ENCODE data around the gene LCN12.

The LCN12 gene

GRCh38 chr9:136977649-136978072 is 25.6 kb downstream of the LCN12 start:
- Mint-ChIP-seq H3K36me3 (ENCODE audit: low read depth) (no peaks in the 10 kb centered on the region), H3K4me3 (no peak overlapping the region), H3K27ac (no peak overlapping the region), H3K27me3 (ENCODE audit: low read depth) (peaks cover 9% of the 10 kb centered on the region), H3K9me3 (no peaks in the 10 kb centered on the region), H3K4me1 (ENCODE audit: low read depth) (peaks cover 3% of the 10 kb centered on the region)

- H3K9me3 Mint-ChIP-seq: no peaks in the 10 kb centered on the region
- no peak overlapping the region for H3K27ac Mint-ChIP-seq
- H3K4me1 Mint-ChIP-seq (ENCODE audit: low read depth): peaks cover 3% of the 10 kb centered on the region
- no peak overlapping the region for H3K4me3 Mint-ChIP-seq
- H3K27me3 Mint-ChIP-seq (ENCODE audit: low read depth): peaks cover 9% of the 10 kb centered on the region
- no peaks in the 10 kb centered on the region for H3K36me3 Mint-ChIP-seq (ENCODE audit: low read depth)
Measured at GRCh38 chr9:136978073-136978864, 26.2 kb downstream of the LCN12 start.

- Mint-ChIP-seq H3K4me1 (ENCODE audit: low read depth) (peaks cover 3% of the 10 kb centered on the region), H3K27ac (no peak overlapping the region), H3K36me3 (ENCODE audit: low read depth) (no peaks in the 10 kb centered on the region), H3K9me3 (no peaks in the 10 kb centered on the region), H3K4me3 (no peak overlapping the region), H3K27me3 (ENCODE audit: low read depth) (peaks cover 13% of the 10 kb centered on the region)
Measured at GRCh38 chr9:136978865-136979544, 26.9 kb downstream of the LCN12 start.

GRCh38 chr9:136979769-136980587 is 27.9 kb downstream of the LCN12 start:
- no peak overlapping the region for H3K27ac Mint-ChIP-seq
- no peaks in the 10 kb centered on the region for H3K9me3 Mint-ChIP-seq
- H3K4me3 Mint-ChIP-seq: no peak overlapping the region
- H3K4me1 Mint-ChIP-seq (ENCODE audit: low read depth): peaks cover 3% of the 10 kb centered on the region
- peaks cover 15% of the 10 kb centered on the region for H3K27me3 Mint-ChIP-seq (ENCODE audit: low read depth)
- no peaks in the 10 kb centered on the region for H3K36me3 Mint-ChIP-seq (ENCODE audit: low read depth)

- H3K4me1 Mint-ChIP-seq (ENCODE audit: low read depth): no peaks in the 10 kb centered on the region
- no peaks in the 10 kb centered on the region for H3K36me3 Mint-ChIP-seq (ENCODE audit: low read depth)
- no peaks in the 10 kb centered on the region for H3K9me3 Mint-ChIP-seq
- H3K27me3 Mint-ChIP-seq (ENCODE audit: low read depth): peaks cover 15% of the 10 kb centered on the region
- H3K27ac Mint-ChIP-seq: no peak overlapping the region
- no peak overlapping the region for H3K4me3 Mint-ChIP-seq
Measured at GRCh38 chr9:136980669-136981478, 28.8 kb downstream of the LCN12 start.

GRCh38 chr9:136981588-136982231 is 29.6 kb downstream of the LCN12 start:
- Mint-ChIP-seq H3K4me3 (no peak overlapping the region), H3K27me3 (ENCODE audit: low read depth) (peaks cover 16% of the 10 kb centered on the region), H3K27ac (no peak overlapping the region), H3K36me3 (ENCODE audit: low read depth) (no peaks in the 10 kb centered on the region), H3K9me3 (no peaks in the 10 kb centered on the region), H3K4me1 (ENCODE audit: low read depth) (no peaks in the 10 kb centered on the region)

GRCh38 chr9:136982232-136983051 is 30.4 kb downstream of the LCN12 start, which contains the start of gene LCNL1:
Gene LCNL1, plus strand, starts transcription at chr9:136982993. Its CDS starts 594 bp downstream, at chr9:136983587.
- no peaks in the 10 kb centered on the region for H3K36me3 Mint-ChIP-seq (ENCODE audit: low read depth)
- H3K4me1 Mint-ChIP-seq (ENCODE audit: low read depth): no peaks in the 10 kb centered on the region
- H3K4me3 Mint-ChIP-seq: no peak within 1 kb of the TSS
- H3K27ac Mint-ChIP-seq: no peak within 1 kb of the TSS
- peaks cover 21% of the 10 kb centered on the region for H3K27me3 Mint-ChIP-seq (ENCODE audit: low read depth)
- H3K9me3 Mint-ChIP-seq: no peaks in the 10 kb centered on the region

GRCh38 chr9:136983167-136983566 is 31.1 kb downstream of the LCN12 start:
- Mint-ChIP-seq H3K4me1 (ENCODE audit: low read depth) (no peaks in the 10 kb centered on the region), H3K4me3 (no peak overlapping the region), H3K27ac (no peak overlapping the region), H3K36me3 (ENCODE audit: low read depth) (no peaks in the 10 kb centered on the region), H3K9me3 (no peaks in the 10 kb centered on the region), H3K27me3 (ENCODE audit: low read depth) (peaks cover 28% of the 10 kb centered on the region)

- Mint-ChIP-seq H3K36me3 (ENCODE audit: low read depth) (no peaks in the 10 kb centered on the region), H3K4me3 (no peak overlapping the region), H3K27ac (no peak overlapping the region), H3K27me3 (ENCODE audit: low read depth) (peaks cover 31% of the 10 kb centered on the region), H3K4me1 (ENCODE audit: low read depth) (no peaks in the 10 kb centered on the region), H3K9me3 (no peaks in the 10 kb centered on the region)
Measured at GRCh38 chr9:136983656-136984314, 31.7 kb downstream of the LCN12 start.

- H3K9me3 Mint-ChIP-seq: no peaks in the 10 kb centered on the region
- H3K27me3 Mint-ChIP-seq (ENCODE audit: low read depth): peaks cover 39% of the 10 kb centered on the region
- H3K36me3 Mint-ChIP-seq (ENCODE audit: low read depth): no peaks in the 10 kb centered on the region
- no peak overlapping the region for H3K4me3 Mint-ChIP-seq
- H3K4me1 Mint-ChIP-seq (ENCODE audit: low read depth): no peaks in the 10 kb centered on the region
- no peak overlapping the region for H3K27ac Mint-ChIP-seq
Measured at GRCh38 chr9:136984464-136985026, 32.5 kb downstream of the LCN12 start.

- Mint-ChIP-seq H3K27me3 (ENCODE audit: low read depth) (peaks cover 44% of the 10 kb centered on the region), H3K9me3 (no peaks in the 10 kb centered on the region), H3K4me3 (no peak overlapping the region), H3K4me1 (ENCODE audit: low read depth) (no peaks in the 10 kb centered on the region), H3K36me3 (ENCODE audit: low read depth) (no peaks in the 10 kb centered on the region), H3K27ac (no peak overlapping the region)
Measured at GRCh38 chr9:136985027-136985602, 33.0 kb downstream of the LCN12 start.

GRCh38 chr9:136985853-136986252 is 33.8 kb downstream of the LCN12 start:
- Mint-ChIP-seq H3K4me1 (ENCODE audit: low read depth) (peaks cover 2% of the 10 kb centered on the region), H3K9me3 (no peaks in the 10 kb centered on the region), H3K27ac (no peak overlapping the region), H3K36me3 (ENCODE audit: low read depth) (no peaks in the 10 kb centered on the region), H3K4me3 (no peak overlapping the region), H3K27me3 (ENCODE audit: low read depth) (peaks cover 43% of the 10 kb centered on the region)

Measured in T-helper 1 cell treated with Interleukin-12 subunit alpha and Interleukin-12 subunit beta and Interleukin-4 antibody, amounts not matched to agents 30 μg/mL and 1 μg/mL, for 36 hours (primary cell).